RPMI7951 (cell line): ENCODE results near the gene DIS3L2. TPM values are rescaled to one million over a fixed set of nuclear protein-coding genes. Genes with fewer than 3 reads are reported as not detected.
"Not testable (repeated sequence)": the region's sequence is repeated elsewhere in the genome, so short reads cannot be mapped to it uniquely, and the experiment has no call there.

Experiments
- DNase-seq: peaks from one replicate; pipeline ENCODE4 v3.0.0-alpha.2; 2012; ENCODE audit warnings: low read depth
- total RNA-seq: library from RNA; depleted of rRNA; stranded (reverse); fragments of >200 nt; shearing (Covaris generic); gene quantifications from 2 replicates; pipeline ENCODE4 v1.2.3, GENCODE V29; 2014

The DIS3L2 gene
- total RNA-seq, 1 experiment from 2014 or later: 22.2 TPM

- DNase-seq: no peak
Measured at GRCh38 chr2:231928901-231929725, 32.4 kb upstream of the DIS3L2 start.

- no peak for DNase-seq
Measured at GRCh38 chr2:231929961-231930592, 31.4 kb upstream of the DIS3L2 start.

DNA sequence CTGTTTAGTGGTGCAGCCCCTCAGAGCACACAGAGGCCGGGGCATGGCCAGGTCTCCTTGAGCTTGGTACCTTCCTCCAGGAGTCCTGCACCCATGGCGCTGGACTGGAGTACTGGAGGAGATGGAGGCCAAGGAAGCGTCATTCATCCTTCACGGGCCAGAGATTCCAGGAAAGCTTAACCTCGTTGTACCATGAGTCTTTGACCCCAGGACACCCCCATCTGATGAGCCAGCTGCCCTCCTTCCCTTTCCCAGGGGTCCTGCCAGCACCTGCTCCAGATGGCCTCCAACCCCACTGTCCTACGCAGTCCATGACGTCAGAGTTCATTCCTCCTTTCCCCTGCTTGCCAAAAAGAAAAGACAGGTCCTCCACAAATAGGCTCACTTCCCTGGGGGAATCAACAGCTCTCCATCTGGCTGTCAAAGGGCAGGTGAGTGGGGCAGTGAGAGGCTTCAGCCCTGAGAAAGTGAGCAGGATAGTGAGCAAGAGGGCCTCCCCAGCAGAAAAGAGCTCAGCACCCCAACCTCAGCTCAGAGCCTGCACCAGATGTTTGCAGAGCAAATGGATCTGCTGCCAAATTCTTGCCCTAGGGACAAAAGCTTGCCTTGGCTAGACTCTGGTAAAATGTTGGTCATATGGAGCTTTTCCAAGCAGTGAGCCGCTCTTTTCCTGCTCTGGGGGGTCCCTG is 30.8 kb upstream of the DIS3L2 start:
- no peak for DNase-seq

- DNase-seq: no peak
Measured at GRCh38 chr2:231931481-231931915, 30.0 kb upstream of the DIS3L2 start.

DNA sequence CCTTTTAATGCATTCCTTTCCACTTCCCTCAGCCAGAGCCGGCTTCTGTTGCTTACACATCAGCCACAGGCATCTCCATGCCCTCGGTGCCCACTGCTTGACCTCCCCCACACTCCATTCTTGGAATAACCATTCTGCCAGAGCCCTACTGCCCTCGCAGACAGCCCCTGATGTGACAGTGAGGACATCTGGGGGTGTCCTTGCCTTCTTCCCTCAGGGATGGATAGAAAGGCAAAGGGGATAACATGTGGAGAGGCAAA is 28.9 kb upstream of the DIS3L2 start:
- DNase-seq: no peak

- DNase-seq: no peak
Measured at GRCh38 chr2:231932985-231933915, 28.3 kb upstream of the DIS3L2 start.

GRCh38 chr2:231933916-231934401 is 27.6 kb upstream of the DIS3L2 start:
- no peak for DNase-seq

DNA sequence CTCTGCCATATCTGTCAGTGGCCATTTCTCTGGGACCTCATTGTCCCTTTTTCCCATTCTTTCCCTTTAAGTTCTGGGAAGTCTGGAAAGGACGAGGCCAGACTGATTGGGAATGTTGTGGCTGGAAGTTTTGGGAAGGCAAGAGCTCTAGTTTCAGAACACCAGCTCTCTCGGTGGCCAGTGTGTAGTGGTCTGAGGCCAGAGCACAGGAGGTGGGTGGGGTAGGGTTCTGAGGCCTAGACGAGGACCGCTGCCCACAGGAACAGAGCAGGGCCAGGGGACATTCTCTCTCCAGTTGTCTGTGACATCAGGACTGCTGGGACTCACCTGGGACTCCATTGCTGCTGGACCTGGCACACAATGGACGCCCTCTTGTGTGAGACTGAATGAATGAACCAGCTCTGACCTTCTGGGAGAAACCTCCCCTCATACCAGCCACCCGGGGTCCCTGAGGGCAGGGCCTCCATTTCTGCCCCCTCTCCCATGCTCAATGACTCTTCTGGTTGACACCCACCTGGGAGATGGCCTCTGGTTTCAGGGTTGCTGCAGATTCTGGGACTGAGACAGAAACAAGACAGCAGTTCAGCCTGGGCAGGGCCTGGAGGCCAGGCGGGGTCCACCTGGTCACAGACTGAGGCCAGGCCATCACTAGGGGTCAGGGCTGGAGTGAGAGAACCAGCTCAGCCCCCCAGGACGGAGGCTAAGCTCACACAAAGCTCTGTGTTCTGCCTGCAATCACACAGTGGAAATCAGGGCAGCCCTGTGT is 26.9 kb upstream of the DIS3L2 start:
- DNase-seq: no peak

DNA sequence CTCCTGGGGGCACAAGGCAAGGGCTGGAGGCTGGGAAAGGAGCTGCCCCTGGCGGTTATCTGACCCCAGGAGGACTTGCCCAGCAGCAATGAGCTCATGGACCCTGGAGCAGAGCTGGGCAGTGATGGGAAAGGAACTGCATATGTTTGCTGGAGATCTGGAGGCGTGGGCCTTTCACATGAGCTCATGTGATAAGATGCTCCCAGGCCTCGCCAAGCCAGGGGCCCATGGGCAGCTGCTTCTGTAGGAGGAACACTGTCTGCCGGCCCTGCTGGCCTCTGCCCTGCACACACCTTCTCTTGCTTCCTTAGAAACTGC is 26.3 kb upstream of the DIS3L2 start:
- DNase-seq: no peak

DNA sequence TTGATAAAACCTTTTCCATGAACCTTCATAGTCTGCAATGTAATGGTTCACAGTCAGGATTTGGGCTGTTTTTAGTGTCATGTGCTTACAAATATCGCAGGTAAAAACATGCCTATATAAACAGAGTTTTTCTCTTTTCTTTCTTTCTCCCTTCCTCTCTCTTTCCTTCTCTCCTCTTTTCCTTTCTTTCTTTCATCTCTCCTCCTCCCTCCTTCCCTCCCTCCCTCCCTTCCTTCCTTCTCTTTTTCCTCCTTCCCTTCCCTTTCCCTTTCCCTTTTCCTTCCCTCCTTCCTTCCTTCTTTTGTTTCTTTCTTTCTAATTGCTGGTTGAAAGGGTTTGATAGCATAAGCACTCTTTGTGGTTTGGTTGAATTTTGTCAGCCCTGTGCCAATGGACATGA is 25.7 kb upstream of the DIS3L2 start:
- DNase-seq: no peak

DNA sequence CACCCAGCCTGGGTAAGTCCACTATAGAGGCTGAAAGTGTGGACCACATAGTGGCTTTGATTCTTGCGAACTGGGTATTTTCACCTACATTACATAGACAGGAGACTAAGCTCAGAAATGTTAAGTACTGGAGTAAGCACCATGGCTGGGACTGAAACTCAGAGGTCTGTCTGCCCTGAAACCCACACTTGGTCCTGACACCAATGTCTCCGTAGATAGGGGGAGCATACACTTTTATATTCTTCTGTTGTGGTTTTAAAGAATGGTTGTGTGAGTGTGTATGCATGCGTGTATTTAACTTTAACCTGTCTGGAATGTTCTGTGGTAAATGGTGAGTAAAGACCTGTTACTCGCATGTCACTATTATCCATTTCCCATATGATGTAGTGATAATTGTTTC is 25.0 kb upstream of the DIS3L2 start:
- no peak for DNase-seq

- DNase-seq: no peak
Measured at GRCh38 chr2:231937057-231937456, 24.5 kb upstream of the DIS3L2 start.

GRCh38 chr2:231939022-231939421 is 22.5 kb upstream of the DIS3L2 start:
- no peak for DNase-seq

DNA sequence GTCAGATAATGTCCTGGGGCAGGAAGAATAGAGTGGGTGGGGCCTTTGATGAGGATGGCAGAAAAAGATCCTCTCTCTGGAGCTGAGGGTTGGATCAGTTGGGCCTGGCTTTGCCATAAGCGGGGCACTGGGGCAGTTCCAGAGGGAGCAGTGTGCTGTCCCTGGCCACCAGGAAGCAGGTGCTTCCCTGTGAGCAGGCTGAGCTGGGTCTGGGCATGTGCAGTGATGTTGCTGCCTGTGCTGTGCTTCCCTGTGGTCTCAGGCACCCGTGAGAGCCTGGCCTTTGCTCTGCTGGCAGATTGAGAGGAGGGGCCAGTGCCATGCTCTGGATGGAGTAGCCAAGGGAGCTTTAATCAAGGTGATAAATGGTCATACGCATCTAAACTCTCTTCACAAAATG is 20.7 kb upstream of the DIS3L2 start:
- DNase-seq: no peak

- no peak for DNase-seq
Measured at GRCh38 chr2:231941673-231942072, 19.8 kb upstream of the DIS3L2 start.

DNA sequence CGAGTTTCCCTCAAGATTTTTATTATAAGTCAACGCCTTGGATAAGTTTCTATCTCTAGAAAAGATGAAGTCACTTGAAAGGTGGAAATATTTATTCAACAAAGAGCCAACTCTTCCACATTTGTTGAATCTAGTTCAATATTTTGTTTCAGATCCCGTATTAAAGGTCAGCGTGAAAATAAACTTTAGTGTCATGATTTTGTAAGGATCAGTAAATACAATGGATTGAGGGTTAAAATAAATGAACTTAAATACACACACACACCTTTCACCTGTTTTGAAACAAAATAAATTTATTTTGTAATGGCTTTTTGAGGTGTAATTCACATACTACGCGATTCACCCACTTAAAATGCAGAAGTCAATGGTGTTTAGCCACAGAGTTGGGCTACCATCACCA is 19.3 kb upstream of the DIS3L2 start:
- DNase-seq: no peak

- DNase-seq: no peak
Measured at GRCh38 chr2:231946241-231946814, 15.2 kb upstream of the DIS3L2 start.

DNA sequence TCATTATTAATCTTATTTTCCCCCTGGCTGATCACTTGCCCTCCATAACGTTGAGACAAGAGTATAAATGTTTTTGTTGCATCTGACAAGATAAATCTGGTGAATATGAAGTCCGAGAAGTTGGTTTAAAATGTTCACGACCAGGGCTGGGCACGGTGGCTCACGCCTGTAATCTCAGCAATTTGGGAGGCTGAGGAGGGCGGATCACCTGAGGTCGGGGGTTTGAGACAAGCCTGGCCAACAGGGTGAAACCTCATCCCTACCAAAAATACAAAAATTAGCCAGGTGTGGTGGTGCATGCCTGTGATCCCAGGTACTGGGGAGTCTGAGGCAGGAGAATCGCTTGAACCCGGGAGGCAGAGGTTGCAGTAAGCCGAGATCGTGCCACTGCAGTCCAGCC is 14.4 kb upstream of the DIS3L2 start:
- DNase-seq: not testable (repeated sequence)

GRCh38 chr2:231947694-231948093 is 13.8 kb upstream of the DIS3L2 start:
- DNase-seq: no peak

GRCh38 chr2:231951452-231952035 is 10.0 kb upstream of the DIS3L2 start:
- no peak for DNase-seq
